HEK293T (cell line): ENCODE data around the gene ESPNL.

Experiments
- CTCF ChIA-PET: fragments of 350-600 bp; formaldehyde crosslinking; extraction: SDS; loops from one replicate; lab custom pipeline; 2021; ENCODE audit warnings: antibody characterized with exemption, inconsistent platforms; lab: Yijun Ruan, JAX
- POLR2A ChIA-PET: fragments of 350-600 bp; formaldehyde crosslinking; extraction: SDS; loops from one replicate; lab custom pipeline; 2020; ENCODE audit warnings: antibody characterized with exemption, inconsistent platforms; lab: Yijun Ruan, JAX
- DNase-seq: peaks from one replicate; pipeline ENCODE4 v3.0.0; 2012; ENCODE audit warnings: mixed read lengths; ENCODE audit errors: extremely low spot score
- ARNT ChIP-seq: fragments of 450-650 bp; IDR thresholded peaks from 2 replicates; pipeline ENCODE4 v1.6.1; 2017; ENCODE audit warnings: mild to moderate bottlenecking
- BHLHE40 ChIP-seq: fragments of 450-650 bp; IDR thresholded peaks from 2 replicates; pipeline ENCODE4 v1.6.1; 2016; ENCODE audit warnings: mild to moderate bottlenecking, moderate library complexity, borderline replicate concordance
- CTBP1 ChIP-seq: fragments of 450-650 bp; IDR thresholded peaks from 2 replicates; pipeline ENCODE4 v1.6.1; 2016; ENCODE audit warnings: borderline replicate concordance
- ELF4 ChIP-seq: fragments of 450-650 bp; IDR thresholded peaks from 2 replicates; pipeline ENCODE4 v1.6.1; 2017; ENCODE audit warnings: antibody characterized with exemption
- FOXA1 ChIP-seq: fragments of 450-650 bp; IDR thresholded peaks from 2 replicates; pipeline ENCODE4 v1.6.1; 2016; ENCODE audit warnings: mild to moderate bottlenecking
- FOXK2 ChIP-seq: fragments of 450-650 bp; IDR thresholded peaks from 2 replicates; pipeline ENCODE4 v1.6.1; 2016; ENCODE audit warnings: mild to moderate bottlenecking
- FOXM1 ChIP-seq: fragments of 450-650 bp; IDR thresholded peaks from 2 replicates; pipeline ENCODE4 v1.6.1; 2017; ENCODE audit warnings: mild to moderate bottlenecking, borderline replicate concordance
- HDGF ChIP-seq: fragments of 450-650 bp; IDR thresholded peaks from 2 replicates; pipeline ENCODE4 v1.6.1; 2017; ENCODE audit warnings: antibody characterized with exemption, borderline replicate concordance
- L3MBTL2 ChIP-seq: fragments of 450-650 bp; conservative IDR thresholded peaks from 2 replicates; pipeline ENCODE4 v1.6.1; 2016; ENCODE audit warnings: mild to moderate bottlenecking
- LEF1 ChIP-seq: fragments of 450-650 bp; IDR thresholded peaks from 2 replicates; pipeline ENCODE4 v1.6.1; 2017; ENCODE audit warnings: mild to moderate bottlenecking, borderline replicate concordance
- NFRKB ChIP-seq: fragments of 450-650 bp; IDR thresholded peaks from 2 replicates; pipeline ENCODE4 v1.6.1; 2016; ENCODE audit warnings: mild to moderate bottlenecking, moderate library complexity
- PKNOX1 ChIP-seq: fragments of 450-650 bp; IDR thresholded peaks from 2 replicates; pipeline ENCODE4 v1.6.1; 2016
- SP1 ChIP-seq: fragments of 450-650 bp; IDR thresholded peaks from 2 replicates; pipeline ENCODE4 v1.6.1; 2017
- SUZ12 ChIP-seq: fragments of 450-650 bp; IDR thresholded peaks from 2 replicates; pipeline ENCODE4 v1.6.1; 2016; ENCODE audit warnings: mild to moderate bottlenecking
- TARDBP ChIP-seq: fragments of 450-650 bp; IDR thresholded peaks from 2 replicates; pipeline ENCODE4 v1.6.1; 2016
- ZNF384 ChIP-seq: fragments of 450-650 bp; IDR thresholded peaks from 2 replicates; pipeline ENCODE4 v1.6.1; 2016

ESPNL gene

GRCh38 chr2:238077292-238077691 lies 22.8 kb upstream of the ESPNL start:
- ChIA-PET CTCF (no interaction called here), POLR2A (interaction anchor here (1.7 kb wide), 1 partner anchor 16 kb away, joined by 8 read pairs; the partner anchor contains the start of gene SCLY)
- TF ChIP-seq ZNF384: no peak
- TF ChIP-seq TARDBP: no peak
- TF ChIP-seq HDGF: no peak
- peak; percentile 74 for TF ChIP-seq PKNOX1
- TF ChIP-seq BHLHE40: no peak
- TF ChIP-seq ELF4: no peak
- no peak for TF ChIP-seq FOXA1
- TF ChIP-seq SUZ12: no peak
- TF ChIP-seq CTBP1: no peak
- no peak for DNase-seq

GRCh38 chr2:238079874-238080327 lies 20.2 kb upstream of the ESPNL start:
- no peak for TF ChIP-seq SP1
- no peak for TF ChIP-seq HDGF
- TF ChIP-seq NFRKB: no peak
- TF ChIP-seq CTBP1: no peak
- no peak for TF ChIP-seq BHLHE40
- no peak for TF ChIP-seq L3MBTL2
- TF ChIP-seq FOXK2: no peak
- no peak for TF ChIP-seq PKNOX1
- no peak for TF ChIP-seq ZNF384
- no peak for TF ChIP-seq LEF1
- no peak for TF ChIP-seq TARDBP
- no peak for TF ChIP-seq SUZ12
- no peak for TF ChIP-seq ELF4
- POLR2A ChIA-PET: no interaction called here
- CTCF ChIA-PET: no interaction called here
- DNase-seq: no peak

GRCh38 chr2:238080518-238080917 lies 19.6 kb upstream of the ESPNL start:
- CTCF ChIA-PET: no interaction called here
- POLR2A ChIA-PET: no interaction called here
- TF ChIP-seq ELF4 (no peak), L3MBTL2 (no peak), PKNOX1 (no peak), LEF1 (no peak), ARNT (no peak), ZNF384 (no peak), SUZ12 (no peak), FOXM1 (no peak), BHLHE40 (no peak), CTBP1 (no peak), TARDBP (no peak), FOXA1 (no peak), FOXK2 (no peak), HDGF (no peak), SP1 (no peak), NFRKB (no peak)
- DNase-seq: no peak

- ChIA-PET POLR2A (no interaction called here), CTCF (no interaction called here)
- no peak for DNase-seq
- TF ChIP-seq ARNT (no peak), FOXM1 (no peak), L3MBTL2 (no peak), LEF1 (no peak), HDGF (no peak), NFRKB (no peak), BHLHE40 (no peak), CTBP1 (no peak), SP1 (no peak), ELF4 (no peak), FOXA1 (no peak), ZNF384 (no peak), PKNOX1 (no peak), TARDBP (no peak), SUZ12 (no peak), FOXK2 (no peak)
These were observed 19.0 kb upstream of the ESPNL start for GRCh38 chr2:238081150-238081549.

- POLR2A ChIA-PET: no interaction called here
These were observed 18.6 kb upstream of the ESPNL start for GRCh38 chr2:238081561-238081960.

GRCh38 chr2:238082151-238082550 lies 18.0 kb upstream of the ESPNL start:
- ChIA-PET POLR2A (no interaction called here), CTCF (no interaction called here)
- no peak for DNase-seq
- TF ChIP-seq FOXK2: no peak
- no peak for TF ChIP-seq ELF4
- TF ChIP-seq FOXA1: no peak
- TF ChIP-seq TARDBP: no peak
- TF ChIP-seq NFRKB: no peak
- TF ChIP-seq ZNF384: no peak
- no peak for TF ChIP-seq BHLHE40
- no peak for TF ChIP-seq CTBP1
- TF ChIP-seq LEF1: no peak
- no peak for TF ChIP-seq PKNOX1
- TF ChIP-seq FOXM1: no peak
- no peak for TF ChIP-seq L3MBTL2
- no peak for TF ChIP-seq HDGF
- TF ChIP-seq ARNT: no peak
- TF ChIP-seq SP1: no peak
- TF ChIP-seq SUZ12: no peak

More at GRCh38 chr2:238081561-238081960, 18.6 kb upstream of the ESPNL start:
- TF ChIP-seq SP1 (no peak), FOXA1 (no peak), HDGF (no peak), ELF4 (no peak), CTBP1 (no peak), TARDBP (no peak)
- CTCF ChIA-PET: no interaction called here
- DNase-seq: no peak
